T follicular helper cell (primary cell): ENCODE data around the gene PLA2G4D.

ENCODE experiments used
- DNase-seq: peaks from one replicate; pipeline ENCODE4 v3.0.0-alpha.2; 2020; ENCODE audit warnings: low read depth

PLA2G4D gene

GRCh38 chr15:42050484-42051255, 43.7 kb downstream of the PLA2G4D start:
- no peak for DNase-seq

DNA sequence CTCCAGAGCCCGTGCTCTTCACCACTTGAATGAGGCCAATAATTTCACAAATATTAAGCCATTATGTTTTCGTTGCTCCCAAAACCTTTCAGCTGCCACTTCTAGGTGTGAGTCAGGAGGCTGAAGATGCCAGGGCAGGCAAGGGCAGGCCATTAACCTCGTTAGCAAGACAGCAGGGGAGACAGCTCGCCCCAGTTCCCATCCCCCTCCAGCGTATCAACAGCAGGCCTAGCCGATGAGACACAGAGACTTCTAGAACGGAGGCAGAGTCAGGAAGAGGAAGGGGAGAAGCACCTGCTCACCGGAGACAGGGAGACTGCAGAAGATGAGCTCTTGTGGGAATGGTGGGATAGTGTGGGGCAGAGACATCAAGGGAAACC, 45.6 kb downstream of the PLA2G4D start:
- DNase-seq = no peak

- DNase-seq = no peak
These were observed 46.1 kb downstream of the PLA2G4D start for GRCh38 chr15:42048080-42048820.

DNA sequence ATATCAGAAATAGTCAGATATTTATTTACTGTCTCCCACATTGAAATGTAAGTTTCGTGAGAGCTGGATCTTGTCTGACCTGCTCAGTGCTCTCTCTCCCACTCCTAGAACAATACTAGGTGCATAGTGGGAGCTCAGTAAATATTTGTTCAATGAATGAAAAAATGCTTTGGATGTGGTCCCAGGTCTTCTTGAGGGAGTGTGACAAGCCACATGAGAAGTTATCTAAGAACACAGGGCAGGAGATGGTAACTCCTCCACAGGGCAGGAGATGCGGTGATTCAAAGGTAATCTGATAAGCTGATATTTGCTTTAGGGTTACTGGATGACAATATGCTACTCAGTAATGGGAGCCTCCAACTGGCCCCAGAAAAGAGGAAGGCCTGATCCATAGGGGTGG, 47.8 kb downstream of the PLA2G4D start:
- DNase-seq = no peak

DNA sequence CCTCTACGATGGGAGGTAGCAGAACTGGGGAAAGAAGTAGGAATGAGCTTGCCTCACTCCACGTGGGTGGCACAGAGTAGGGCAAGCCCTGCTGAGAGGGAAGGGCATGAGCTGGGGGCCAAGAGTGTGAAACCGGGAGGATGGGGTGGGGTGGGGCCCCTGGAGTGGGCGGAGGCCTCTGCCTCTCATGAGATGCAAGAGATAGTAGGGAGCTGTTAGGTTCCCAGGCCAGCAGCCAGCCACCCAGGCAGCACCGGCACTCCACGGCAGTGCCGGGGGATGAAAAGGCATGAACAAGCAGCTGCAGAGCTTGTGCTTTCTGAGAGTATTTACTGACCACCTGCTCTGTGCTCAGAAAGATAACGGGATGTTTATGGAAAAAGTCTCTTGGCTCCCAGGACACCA, 49.1 kb downstream of the PLA2G4D start:
- no peak for DNase-seq

- DNase-seq = no peak
These were observed 51.6 kb downstream of the PLA2G4D start for GRCh38 chr15:42042602-42043400.

DNA sequence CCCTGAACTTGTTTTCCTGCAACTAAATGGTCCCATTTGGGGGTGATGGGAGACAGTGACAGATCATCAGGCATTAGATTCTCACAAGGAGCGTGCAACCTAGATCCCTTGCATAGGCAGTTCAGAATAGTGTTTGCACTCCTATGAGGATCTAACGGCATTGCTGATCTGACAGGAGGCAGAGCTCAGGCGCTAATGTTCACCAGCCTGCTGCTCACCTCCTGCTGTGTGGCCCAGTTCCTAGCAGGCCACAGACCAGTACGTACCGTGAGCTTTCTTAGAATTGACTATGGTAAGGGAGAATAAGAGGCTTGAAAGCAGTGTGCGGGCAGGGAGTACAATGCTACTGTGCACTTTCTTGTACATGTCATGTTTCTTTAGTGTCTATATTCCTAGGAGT, 56.0 kb downstream of the PLA2G4D start:
- no peak for DNase-seq

DNA sequence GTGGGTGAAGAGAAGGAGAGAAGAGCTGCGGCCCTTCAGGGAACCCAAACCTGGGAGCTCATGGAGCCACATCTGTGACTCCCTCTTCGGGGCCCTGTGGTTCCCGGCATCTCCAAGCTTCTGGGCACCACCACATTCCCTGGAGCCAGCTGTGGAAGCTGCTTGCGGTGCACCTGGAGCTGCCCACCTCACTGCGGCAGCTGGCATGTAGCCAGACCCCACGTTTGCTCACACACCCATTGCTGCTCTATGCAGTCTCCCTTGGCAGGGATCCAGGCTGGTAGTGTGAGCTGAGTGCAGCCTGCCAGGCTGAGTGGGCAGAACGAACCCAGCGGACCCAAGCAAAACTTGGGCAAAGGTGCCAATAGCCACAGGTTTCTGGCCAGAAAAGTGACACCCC, 56.7 kb downstream of the PLA2G4D start:
- DNase-seq = no peak

DNA sequence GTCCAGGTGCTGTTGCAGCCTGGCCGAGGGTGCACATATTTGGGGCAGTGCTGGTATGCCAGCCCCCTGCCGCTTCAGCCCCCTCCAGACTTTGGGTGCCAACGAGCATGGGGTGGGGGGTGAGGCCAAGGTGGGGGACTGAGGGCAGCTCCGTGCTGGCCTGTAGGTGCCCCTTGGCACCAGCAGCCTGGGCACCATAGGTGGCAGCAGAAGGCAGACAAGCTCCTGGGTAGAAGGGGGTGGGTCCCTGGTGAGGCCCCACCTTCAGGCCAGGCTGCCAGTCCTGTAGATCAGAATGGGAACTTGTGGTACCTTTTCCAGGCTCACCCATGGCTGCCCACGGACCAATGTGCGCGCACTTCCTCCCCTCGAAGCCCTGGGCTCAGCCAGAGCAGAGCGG, 57.4 kb downstream of the PLA2G4D start:
- no peak for DNase-seq

DNA sequence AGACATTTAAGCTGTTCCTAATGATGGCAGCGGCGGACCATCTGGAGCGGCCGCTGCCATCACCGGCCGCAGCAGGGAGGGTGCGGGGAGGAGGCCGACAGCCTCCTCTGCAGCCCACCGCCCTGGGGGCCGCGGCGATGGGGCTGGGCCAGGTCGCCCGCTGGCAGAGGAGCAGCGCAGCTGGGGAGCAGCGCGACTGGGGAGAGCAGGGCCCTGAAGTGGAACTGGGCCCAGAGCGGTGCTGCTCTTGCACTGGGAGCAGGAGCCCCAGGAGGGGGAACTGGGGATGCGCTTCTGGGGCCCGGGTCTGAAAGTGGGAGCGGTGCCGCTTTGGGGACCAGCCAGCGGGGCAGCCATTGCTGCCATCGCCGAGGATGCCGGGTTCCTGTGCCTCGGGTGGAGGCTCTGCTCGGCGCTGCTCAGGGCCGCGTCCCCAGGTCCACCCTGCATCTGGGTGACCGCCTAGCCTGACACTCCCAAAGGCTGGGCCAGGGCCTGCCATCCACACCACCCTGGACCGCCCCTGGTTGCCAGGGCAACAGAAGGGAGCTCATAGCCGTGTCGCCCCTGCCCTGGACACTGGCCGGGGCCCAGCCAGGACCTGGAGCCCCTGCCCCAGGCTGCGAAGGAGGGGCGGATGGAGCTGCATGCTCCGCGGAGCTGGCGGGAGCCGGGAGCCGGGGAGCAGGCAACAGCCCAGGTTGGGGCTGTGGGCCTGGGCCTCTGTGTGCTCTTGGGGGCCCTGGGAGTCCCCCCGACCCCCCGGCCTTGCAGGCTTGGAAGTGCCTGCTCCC, 58.1 kb downstream of the PLA2G4D start:
- DNase-seq = no peak

DNA sequence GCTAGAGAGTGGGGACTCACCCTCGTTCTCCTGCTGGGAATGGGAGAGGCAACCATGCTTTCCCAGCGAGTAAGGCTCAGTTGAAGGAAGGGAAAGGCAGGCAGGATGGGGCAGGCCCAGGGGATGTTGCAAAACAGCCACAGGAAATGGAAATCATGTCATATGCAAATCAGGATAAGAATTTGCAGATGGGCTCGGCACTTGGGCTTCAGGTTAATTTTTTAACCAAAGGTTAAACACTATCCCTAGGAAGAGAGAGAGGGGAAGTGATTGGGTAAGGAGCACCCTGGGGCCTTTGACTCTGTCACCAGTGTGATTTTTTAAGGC, 59.0 kb downstream of the PLA2G4D start:
- DNase-seq = no peak

GRCh38 chr15:42034628-42035434, 59.5 kb downstream of the PLA2G4D start:
- DNase-seq = no peak

GRCh38 chr15:42033214-42033873, 61.0 kb downstream of the PLA2G4D start:
- no peak for DNase-seq

GRCh38 chr15:42032376-42033213, 61.8 kb downstream of the PLA2G4D start:
- DNase-seq = no peak

DNA sequence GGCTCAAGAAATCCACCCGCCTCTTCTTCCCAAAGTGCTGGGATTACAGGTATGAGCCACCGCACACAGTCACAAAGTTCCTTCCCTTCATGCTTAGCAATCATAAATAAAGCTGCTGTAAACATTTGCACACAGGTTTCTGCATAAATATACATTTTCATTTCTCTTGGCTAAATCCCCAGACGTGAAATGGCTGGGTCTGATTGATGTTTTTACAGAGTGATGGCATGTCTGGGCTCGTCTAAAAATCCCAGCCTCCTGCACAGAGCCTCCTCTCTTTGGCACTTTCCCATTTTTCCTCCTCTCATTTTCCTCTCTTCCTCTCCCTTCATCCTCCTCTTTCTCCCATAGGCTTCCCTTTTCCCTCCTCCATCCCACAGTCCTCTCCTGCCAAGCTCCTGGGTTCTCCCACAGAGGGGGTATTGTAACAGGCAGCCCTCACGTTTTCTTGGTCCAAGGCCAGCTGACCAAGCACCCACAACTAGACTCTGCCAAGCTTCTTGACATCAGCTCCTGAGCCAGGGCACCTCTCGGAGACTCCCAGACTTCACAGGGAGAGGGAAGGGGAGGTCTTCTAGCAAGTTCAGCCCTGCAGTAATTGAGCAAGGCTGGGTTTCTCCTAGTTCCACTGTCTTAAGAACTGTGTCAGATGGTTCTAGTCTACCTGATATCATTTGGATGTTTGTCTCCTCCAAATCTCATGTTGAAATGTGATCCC, 63.0 kb downstream of the PLA2G4D start:
- no peak for DNase-seq

- no peak for DNase-seq
These were observed 66.8 kb downstream of the PLA2G4D start for GRCh38 chr15:42027521-42027920.

- DNase-seq = no peak
These were observed 70.1 kb downstream of the PLA2G4D start for GRCh38 chr15:42024303-42024702.

DNA sequence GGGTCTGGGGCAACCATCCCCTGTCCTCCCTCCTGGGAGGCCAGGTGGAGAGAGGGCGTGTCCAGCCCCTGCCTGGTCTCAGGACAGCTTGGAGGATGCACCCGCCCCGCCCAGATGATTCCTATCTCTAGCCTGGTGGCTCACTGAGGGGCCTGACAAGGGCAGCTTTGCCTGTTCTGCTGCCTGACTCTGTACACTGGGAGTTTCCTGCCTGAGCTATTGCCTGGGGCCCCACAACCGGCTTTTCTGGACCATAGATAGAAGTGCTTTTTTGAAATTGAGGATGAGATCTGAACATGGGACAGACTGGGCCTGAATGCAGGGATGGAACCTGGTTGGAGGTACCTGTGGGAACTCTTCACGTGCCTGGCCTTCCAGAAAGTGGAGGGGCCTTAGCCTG, 72.8 kb downstream of the PLA2G4D start:
- DNase-seq = no peak

- no peak for DNase-seq
These were observed 73.6 kb downstream of the PLA2G4D start, which contains the start of gene PLA2G4E for GRCh38 chr15:42020713-42021273. TSS of gene PLA2G4E (minus strand) at chr15:42021042. CDS start at chr15:42021030, 12 bp downstream.
